WTC11 (cell line): ENCODE data around the gene KLK6. TPM values are rescaled to one million over a fixed set of nuclear protein-coding genes. Genes with fewer than 3 reads are reported as not detected.
A peak's percentile ranks its signal among the peaks of the same experiment; 100 is the strongest.

ENCODE experiments used
- ATAC-seq: fragments of 200-7000 bp; cut with Tn5 transposase; 2 replicates; pipeline ENCODE4 v1.10.0; 2021; ENCODE audit warnings: mild to moderate bottlenecking, moderate library complexity
- CTCF ChIA-PET: fragments of 300-600 bp; sonication (Branson Sonifier 250); formaldehyde crosslinking; loops from one replicate; lab custom pipeline; 2021; ENCODE audit warnings: antibody characterized with exemption; lab: Charles Lee
- POLR2A ChIA-PET: fragments of 350-600 bp; sonication (Branson Sonifier 250); formaldehyde crosslinking; loops from one replicate; lab custom pipeline; 2021; ENCODE audit warnings: antibody characterized with exemption; lab: Charles Lee
- DNase-seq: peaks from one replicate; pipeline ENCODE4 v3.0.0; 2021; ENCODE audit warnings: low spot score
- H3K27ac Mint-ChIP-seq: 2 replicates; pipeline ENCODE4 v1.8.0; 2021; ENCODE audit warnings: mixed read lengths
- H3K27me3 Mint-ChIP-seq: 2 replicates; pipeline ENCODE4 v1.8.0; 2021; ENCODE audit warnings: low read depth, mild to moderate bottlenecking, moderate library complexity, mixed read lengths
- H3K36me3 Mint-ChIP-seq: 2 replicates; pipeline ENCODE4 v1.8.0; 2021; ENCODE audit warnings: mixed read lengths
- H3K4me1 Mint-ChIP-seq: 2 replicates; pipeline ENCODE4 v1.8.0; 2022; ENCODE audit warnings: mixed read lengths
- H3K4me3 Mint-ChIP-seq: 2 replicates; pipeline ENCODE4 v1.8.0; 2021; ENCODE audit warnings: mild to moderate bottlenecking, moderate library complexity, mixed read lengths
- H3K9me3 Mint-ChIP-seq: 2 replicates; pipeline ENCODE4 v1.8.0; 2021; ENCODE audit warnings: mixed read lengths
- CREM ChIP-seq: sonication (generic); formaldehyde crosslinking; IDR thresholded peaks from 2 replicates; pipeline ENCODE4 v1.8.1; 2022; ENCODE audit warnings: mild to moderate bottlenecking, missing genetic modification reagents, moderate library complexity
- ETV6 ChIP-seq: sonication (generic); formaldehyde crosslinking; IDR thresholded peaks from 2 replicates; pipeline ENCODE4 v1.8.1; 2022; ENCODE audit warnings: mild to moderate bottlenecking, missing genetic modification reagents
- OVOL2 ChIP-seq: fragments of 250-450 bp; sonication (Bioruptor Pico); IDR thresholded peaks from 2 replicates; pipeline ENCODE4 v1.9.0; 2021; ENCODE audit warnings: mild to moderate bottlenecking, borderline replicate concordance
- SP1 ChIP-seq: sonication (generic); formaldehyde crosslinking; conservative IDR thresholded peaks from 2 replicates; pipeline ENCODE4 v1.8.1; 2022; ENCODE audit warnings: missing genetic modification reagents
- total RNA-seq: library from RNA; stranded (reverse); gene quantifications from 3 replicates; pipeline ENCODE4 v1.2.3, GENCODE V29; 2021
- TF ChIP-seq, protein P1 (sequence below): sonication (generic); formaldehyde crosslinking; IDR thresholded peaks from 2 replicates; pipeline ENCODE4 v1.8.0; 2023; ENCODE audit warnings: missing genetic modification reagents
- TF ChIP-seq, protein P2 (sequence below): fragments of 250-450 bp; sonication (Bioruptor Pico); IDR thresholded peaks from 2 replicates; pipeline ENCODE4 v1.9.0; 2021; ENCODE audit warnings: mild to moderate bottlenecking, borderline replicate concordance
- TF ChIP-seq, protein P3 (sequence below): fragments of 250-450 bp; sonication (Bioruptor Pico); IDR thresholded peaks from 2 replicates; pipeline ENCODE4 v1.9.0; 2021; ENCODE audit warnings: mild to moderate bottlenecking

The KLK6 gene
- total RNA-seq, 1 experiment from 2014 or later = 0.52 TPM

DNA sequence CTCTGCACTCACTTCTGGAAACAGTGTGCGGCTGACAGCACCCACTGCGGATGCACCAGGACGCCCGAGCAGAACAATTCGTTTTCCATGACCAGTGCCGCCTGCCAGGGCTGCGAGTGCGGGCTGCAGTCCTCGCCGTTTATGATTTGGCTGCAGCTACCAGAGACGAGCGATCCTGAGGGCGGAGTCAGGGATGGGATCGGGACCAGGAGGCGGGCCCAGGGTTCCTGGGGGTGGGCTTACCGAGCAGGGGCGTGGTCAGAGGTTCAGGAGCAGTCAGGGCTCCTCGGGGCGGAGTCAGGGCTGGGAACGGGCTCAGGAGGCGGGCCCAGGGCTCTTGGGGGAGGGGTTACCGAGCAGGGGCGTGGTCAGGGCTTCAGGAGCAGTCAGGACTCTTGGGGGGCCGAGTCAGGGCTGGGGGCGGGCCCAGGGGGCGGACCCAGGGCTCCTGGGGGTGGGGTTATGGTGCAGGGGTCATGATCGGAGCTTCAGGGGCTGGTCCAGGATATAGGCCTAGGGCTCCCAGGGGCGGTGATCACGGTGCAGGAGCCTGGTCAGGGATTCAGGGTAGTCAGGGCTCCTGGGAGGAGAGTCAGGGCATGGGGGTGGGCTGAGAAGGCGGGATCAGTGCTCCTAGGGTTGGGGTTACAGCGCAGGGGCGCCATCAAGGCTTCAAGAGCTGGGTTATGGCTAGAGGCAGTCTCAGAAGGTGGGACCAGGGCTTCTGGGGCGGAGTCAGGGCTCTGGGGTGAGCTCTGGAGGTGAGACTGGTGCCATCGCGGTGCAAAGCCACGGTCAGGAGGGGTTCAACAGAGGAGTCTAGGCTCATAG, 59.9 kb downstream of the KLK6 start:
- DNase-seq (peak; percentile 100), ATAC-seq (peak; percentile 92)
- no peaks in the 10 kb centered on the region for H3K9me3 Mint-ChIP-seq
- POLR2A ChIA-PET = interaction anchor here (0.5 to 1.3 kb wide), 6 partner anchors 105 to 440 kb away, joined by 3 to 5 read pairs (median 4); no protein-coding TSS in a partner anchor
- peak overlapping the region; percentile 36; the same call in 1 of the 2 replicates for H3K27ac Mint-ChIP-seq
- H3K4me1 Mint-ChIP-seq = peaks cover 20% of the 10 kb centered on the region
- CTCF ChIA-PET = interaction anchor here (0.6 to 3.7 kb wide), 17 partner anchors 12 to 747 kb away, joined by 3 to 66 read pairs (median 6); no protein-coding TSS in a partner anchor
- peaks cover 23% of the 10 kb centered on the region for H3K27me3 Mint-ChIP-seq
- TF ChIP-seq SP1 (peak; percentile 19; the same call in 1 of the 2 replicates), ETV6 (CRISPR knock-in tag) (no peak), OVOL2 (no peak), CREM (CRISPR knock-in tag) (no peak)
- TF ChIP-seq, protein P1, sequence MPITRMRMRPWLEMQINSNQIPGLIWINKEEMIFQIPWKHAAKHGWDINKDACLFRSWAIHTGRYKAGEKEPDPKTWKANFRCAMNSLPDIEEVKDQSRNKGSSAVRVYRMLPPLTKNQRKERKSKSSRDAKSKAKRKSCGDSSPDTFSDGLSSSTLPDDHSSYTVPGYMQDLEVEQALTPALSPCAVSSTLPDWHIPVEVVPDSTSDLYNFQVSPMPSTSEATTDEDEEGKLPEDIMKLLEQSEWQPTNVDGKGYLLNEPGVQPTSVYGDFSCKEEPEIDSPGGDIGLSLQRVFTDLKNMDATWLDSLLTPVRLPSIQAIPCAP (CRISPR knock-in tag) = no peak
- TF ChIP-seq, protein P2, sequence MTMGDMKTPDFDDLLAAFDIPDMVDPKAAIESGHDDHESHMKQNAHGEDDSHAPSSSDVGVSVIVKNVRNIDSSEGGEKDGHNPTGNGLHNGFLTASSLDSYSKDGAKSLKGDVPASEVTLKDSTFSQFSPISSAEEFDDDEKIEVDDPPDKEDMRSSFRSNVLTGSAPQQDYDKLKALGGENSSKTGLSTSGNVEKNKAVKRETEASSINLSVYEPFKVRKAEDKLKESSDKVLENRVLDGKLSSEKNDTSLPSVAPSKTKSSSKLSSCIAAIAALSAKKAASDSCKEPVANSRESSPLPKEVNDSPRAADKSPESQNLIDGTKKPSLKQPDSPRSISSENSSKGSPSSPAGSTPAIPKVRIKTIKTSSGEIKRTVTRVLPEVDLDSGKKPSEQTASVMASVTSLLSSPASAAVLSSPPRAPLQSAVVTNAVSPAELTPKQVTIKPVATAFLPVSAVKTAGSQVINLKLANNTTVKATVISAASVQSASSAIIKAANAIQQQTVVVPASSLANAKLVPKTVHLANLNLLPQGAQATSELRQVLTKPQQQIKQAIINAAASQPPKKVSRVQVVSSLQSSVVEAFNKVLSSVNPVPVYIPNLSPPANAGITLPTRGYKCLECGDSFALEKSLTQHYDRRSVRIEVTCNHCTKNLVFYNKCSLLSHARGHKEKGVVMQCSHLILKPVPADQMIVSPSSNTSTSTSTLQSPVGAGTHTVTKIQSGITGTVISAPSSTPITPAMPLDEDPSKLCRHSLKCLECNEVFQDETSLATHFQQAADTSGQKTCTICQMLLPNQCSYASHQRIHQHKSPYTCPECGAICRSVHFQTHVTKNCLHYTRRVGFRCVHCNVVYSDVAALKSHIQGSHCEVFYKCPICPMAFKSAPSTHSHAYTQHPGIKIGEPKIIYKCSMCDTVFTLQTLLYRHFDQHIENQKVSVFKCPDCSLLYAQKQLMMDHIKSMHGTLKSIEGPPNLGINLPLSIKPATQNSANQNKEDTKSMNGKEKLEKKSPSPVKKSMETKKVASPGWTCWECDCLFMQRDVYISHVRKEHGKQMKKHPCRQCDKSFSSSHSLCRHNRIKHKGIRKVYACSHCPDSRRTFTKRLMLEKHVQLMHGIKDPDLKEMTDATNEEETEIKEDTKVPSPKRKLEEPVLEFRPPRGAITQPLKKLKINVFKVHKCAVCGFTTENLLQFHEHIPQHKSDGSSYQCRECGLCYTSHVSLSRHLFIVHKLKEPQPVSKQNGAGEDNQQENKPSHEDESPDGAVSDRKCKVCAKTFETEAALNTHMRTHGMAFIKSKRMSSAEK = no peak
- TF ChIP-seq, protein P3, sequence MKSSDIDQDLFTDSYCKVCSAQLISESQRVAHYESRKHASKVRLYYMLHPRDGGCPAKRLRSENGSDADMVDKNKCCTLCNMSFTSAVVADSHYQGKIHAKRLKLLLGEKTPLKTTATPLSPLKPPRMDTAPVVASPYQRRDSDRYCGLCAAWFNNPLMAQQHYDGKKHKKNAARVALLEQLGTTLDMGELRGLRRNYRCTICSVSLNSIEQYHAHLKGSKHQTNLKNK (CRISPR knock-in tag) = no peak
- H3K4me3 Mint-ChIP-seq = peak overlapping the region; percentile 78
- H3K36me3 Mint-ChIP-seq = no peaks in the 10 kb centered on the region

Other genes with a start within 250 kb of the KLK6 start
- 3.9 to 8.7 TPM (median 5.0 TPM) in 3 replicates for gene SHANK1, start 249.8 kb downstream of the KLK6 start, total RNA-seq
- gene CLEC11A, start 246.2 kb downstream of the KLK6 start, total RNA-seq = 7.6 to 9.5 TPM (median 8.2 TPM) in 3 replicates
- gene GPR32, start 199.1 kb downstream of the KLK6 start, total RNA-seq = not detected in 3 replicates
- gene ACP4, start 179.2 kb downstream of the KLK6 start, total RNA-seq = not detected in 3 replicates
- 3.9 to 6.0 TPM (median 5.4 TPM) in 3 replicates for gene KLK1, start 145.8 kb downstream of the KLK6 start, total RNA-seq
- gene KLK15, start 136.0 kb downstream of the KLK6 start, total RNA-seq = not detected in 3 replicates
- 0.13 to 0.25 TPM (median 0.16 TPM) in 3 replicates for gene KLK3, start 114.7 kb downstream of the KLK6 start, total RNA-seq
- gene KLK2, start 96.2 kb downstream of the KLK6 start, total RNA-seq = 0.18 to 0.46 TPM in 2 of 3 replicates, not detected in the other
- 0.27 to 0.82 TPM (median 0.70 TPM) in 3 replicates for gene KLK4, start 58.2 kb downstream of the KLK6 start, total RNA-seq
- gene KLK5, start 16.6 kb downstream of the KLK6 start, total RNA-seq = 0.66 to 1.0 TPM (median 0.69 TPM) in 3 replicates
- gene KLK7, start 14.3 kb upstream of the KLK6 start, total RNA-seq = 0.66 to 0.87 TPM (median 0.78 TPM) in 3 replicates
- gene KLK8, start 32.0 kb upstream of the KLK6 start, total RNA-seq = 4.4 to 6.9 TPM (median 5.9 TPM) in 3 replicates
- gene KLK10, start 50.1 kb upstream of the KLK6 start, total RNA-seq = 3.2 to 4.9 TPM (median 4.9 TPM) in 3 replicates
- 0.23 to 0.55 TPM (median 0.27 TPM) in 3 replicates for gene KLK11, start 57.0 kb upstream of the KLK6 start, total RNA-seq
- not detected in 3 replicates for gene KLK12, start 65.4 kb upstream of the KLK6 start, total RNA-seq
- gene KLK13, start 95.5 kb upstream of the KLK6 start, total RNA-seq = 3.1 to 5.0 TPM (median 4.5 TPM) in 3 replicates
- gene KLK14, start 113.3 kb upstream of the KLK6 start, total RNA-seq = 1.1 to 1.6 TPM (median 1.4 TPM) in 3 replicates
- 8.6 to 10.3 TPM (median 8.9 TPM) in 3 replicates for gene CTU1, start 138.8 kb upstream of the KLK6 start, total RNA-seq
- not detected in 3 replicates for gene SIGLEC9, start 155.3 kb upstream of the KLK6 start, total RNA-seq
- not detected in 3 replicates for gene SIGLEC7, start 172.7 kb upstream of the KLK6 start, total RNA-seq